IPS-NIHi11 (cell line): ENCODE measurements around the gene CREB3L1.

Source experiments
- DNase-seq: peaks from one replicate; pipeline ENCODE4 v3.0.0; 2012; ENCODE audit warnings: mixed read lengths, low spot score

The CREB3L1 gene

GRCh38 chr11:46366661-46367161 lies 89.2 kb downstream of the CREB3L1 start:
- DNase-seq, result no peak

GRCh38 chr11:46367244-46367915 lies 89.9 kb downstream of the CREB3L1 start:
- DNase-seq, result peak; percentile 79

GRCh38 chr11:46367916-46368267 lies 90.4 kb downstream of the CREB3L1 start:
- no peak for DNase-seq

GRCh38 chr11:46369458-46370152 lies 92.1 kb downstream of the CREB3L1 start:
- DNase-seq, result peak; percentile 88

- no peak for DNase-seq
Observed at GRCh38 chr11:46370253-46370652, 92.8 kb downstream of the CREB3L1 start.
